GM12878 (cell line): Measurements from ENCODE around the gene SLC39A11. TPM values are rescaled to one million over a fixed set of nuclear protein-coding genes. Genes with fewer than 3 reads are reported as not detected.

Source experiments
- ATAC-seq: fragments of 200-7000 bp; cut with Tn5 transposase; 3 replicates; pipeline ENCODE4 v1.9.1; 2020; ENCODE audit warnings: mild to moderate bottlenecking, moderate library complexity
- BruUV-seq: library from RNA; stranded (reverse); fragments of 400-500 nt; replicated peaks from 2 replicates; lab custom pipeline; 2021; lab: Mats Ljungman, UMichigan
- CTCF ChIA-PET: fragments of 300-600 bp; sonication (Branson Sonifier 250); formaldehyde crosslinking; extraction: SDS; loops from one replicate; lab custom pipeline; 2021; ENCODE audit warnings: inconsistent platforms; lab: Yijun Ruan, JAX
- POLR2A ChIA-PET: fragments of 350-600 bp; formaldehyde crosslinking; extraction: SDS; loops from one replicate; lab custom pipeline; 2021; ENCODE audit warnings: inconsistent platforms; lab: Charles Lee
- RAD21 ChIA-PET: fragments of 300-600 bp; sonication (Branson Sonifier 250); formaldehyde crosslinking; loops from one replicate; lab custom pipeline; 2023; ENCODE audit warnings: antibody characterized with exemption; ENCODE audit not compliant: unreplicated experiment; lab: Charles Lee
- SMC1A ChIA-PET: fragments of 300-600 bp; sonication (Branson Sonifier 250); formaldehyde crosslinking; loops from one replicate; lab custom pipeline; 2023; ENCODE audit not compliant: unreplicated experiment, uncharacterized antibody; lab: Charles Lee
- DNase-seq: peaks from one replicate; pipeline ENCODE4 v3.0.0-alpha.2; 2011; ENCODE audit warnings: low read depth, low spot score
- FAIRE-seq: peaks from 3 replicates; lab custom pipeline; 2011; peaks lifted over from hg19 to GRCh38; lab: Jason Lieb, UNC
- H2AFZ ChIP-seq: 2 replicates; pipeline ENCODE4 v1.6.0; 2011; ENCODE audit warnings: low read depth, low read length, control low read depth; ENCODE audit not compliant: control insufficient read depth
- H3K27ac ChIP-seq: 2 replicates; pipeline ENCODE4 v1.5.1; 2011; ENCODE audit warnings: control low read depth; ENCODE audit not compliant: control insufficient read depth, insufficient read depth
- H3K27me3 ChIP-seq, 2 experiments: replicated peaks in 1 of 2; 2 replicates each; pipeline versions ENCODE4 v1.6.0 to v1.6.1; 2011; ENCODE audit warnings: low read length in 1 of 2; ENCODE audit not compliant: control insufficient read depth in 2 of 2, insufficient read depth in 2 of 2
- H3K36me3 ChIP-seq, 2 experiments: 2 replicates each; pipeline ENCODE4 v1.5.1; 2011; ENCODE audit warnings: low read length in 1 of 2; ENCODE audit not compliant: control insufficient read depth in 2 of 2, insufficient read depth in 2 of 2
- H3K4me1 ChIP-seq: 2 replicates; pipeline ENCODE4 v1.6.1; 2011; ENCODE audit warnings: mild to moderate bottlenecking, low read length, moderate library complexity, mixed read lengths; ENCODE audit not compliant: control insufficient read depth, insufficient read depth
- H3K4me2 ChIP-seq: 2 replicates; pipeline ENCODE4 v1.6.0; 2011; ENCODE audit warnings: control low read depth; ENCODE audit not compliant: control insufficient read depth, insufficient read depth
- H3K4me3 ChIP-seq: fragments of 200-600 bp; sonication (generic); 2 replicates; pipeline ENCODE4 v1.5.1; 2016
- H3K79me2 ChIP-seq: 2 replicates; pipeline ENCODE4 v1.6.0; 2011; ENCODE audit warnings: low read length; ENCODE audit not compliant: control insufficient read depth, insufficient read depth
- H3K9ac ChIP-seq: 2 replicates; pipeline ENCODE4 v1.8.0; 2011; ENCODE audit warnings: low read length, control low read depth, mixed read lengths; ENCODE audit not compliant: control insufficient read depth, insufficient read depth
- H3K9me3 ChIP-seq: replicated peaks from 3 replicates; pipeline ENCODE4 v1.5.1; 2011; ENCODE audit warnings: mild to moderate bottlenecking, low read length; ENCODE audit not compliant: control insufficient read depth, insufficient read depth
- H4K20me1 ChIP-seq: 2 replicates; pipeline ENCODE4 v1.6.0; 2011; ENCODE audit not compliant: control insufficient read depth, insufficient read depth
- ATF2 ChIP-seq: IDR thresholded peaks from 2 replicates; pipeline ENCODE4 v1.6.1; 2012; ENCODE audit warnings: low read length, inconsistent platforms
- ATF7 ChIP-seq: fragments of 450-650 bp; IDR thresholded peaks from 2 replicates; pipeline ENCODE4 v1.6.1; 2016; ENCODE audit warnings: low read depth, mild to moderate bottlenecking
- BRCA1 ChIP-seq: IDR thresholded peaks from 2 replicates; pipeline ENCODE4 v1.6.1; 2011; ENCODE audit warnings: low read depth, low read length, improper control_type of control experiment
- CUX1 ChIP-seq: IDR thresholded peaks from 2 replicates; pipeline ENCODE4 v1.6.1; 2012; ENCODE audit warnings: improper control_type of control experiment, low read depth, low read length; ENCODE audit not compliant: insufficient replicate concordance
- JUNB ChIP-seq: IDR thresholded peaks from 2 replicates; pipeline ENCODE4 v1.6.1; 2016; ENCODE audit warnings: antibody characterized with exemption, mild to moderate bottlenecking
- JUND ChIP-seq: IDR thresholded peaks from 2 replicates; pipeline ENCODE4 v1.6.1; 2012; ENCODE audit warnings: low read depth, mild to moderate bottlenecking, low read length, improper control_type of control experiment, moderate library complexity
- POLR2AphosphoS5 ChIP-seq: IDR thresholded peaks from 2 replicates; pipeline ENCODE4 v1.6.1; 2011; ENCODE audit warnings: mild to moderate bottlenecking, low read length, inconsistent platforms
- RELA ChIP-seq: fragments of 450-650 bp; IDR thresholded peaks from 2 replicates; pipeline ENCODE4 v1.8.0; 2014; ENCODE audit warnings: borderline replicate concordance; ENCODE audit not compliant: partially characterized antibody
- SPI1 ChIP-seq: IDR thresholded peaks from 2 replicates; pipeline ENCODE4 v1.6.1; 2011; ENCODE audit warnings: low read depth, mild to moderate bottlenecking, low read length, moderate library complexity, borderline replicate concordance; ENCODE audit not compliant: insufficient read depth
- SUPT20H ChIP-seq: IDR thresholded peaks from 2 replicates; pipeline ENCODE4 v1.6.1; 2011; ENCODE audit warnings: low read depth, mild to moderate bottlenecking, low read length, moderate library complexity, borderline replicate concordance; ENCODE audit not compliant: control insufficient read depth
- WGBS: methylation state at CpG from one replicate; pipeline ENCODE4 v1.1.6; 2016; ENCODE audit warnings: low lambda C conversion rate; ENCODE audit not compliant: insufficient replicate concordance, insufficient coverage; ENCODE audit errors: missing lambda C conversion rate; 5-methylcytosine and 5-hydroxymethylcytosine counted together
- in situ Hi-C: fragments of 300-500 bp; cut with MboI; formaldehyde crosslinking; loops from 9 replicates; pipeline ENCODE4 v1.14.3; 2018; ENCODE audit warnings: mixed read lengths
- intact Hi-C: fragments of 100-400 bp; cut with micrococcal nuclease; formaldehyde crosslinking; loops from one replicate; pipeline ENCODE4 v1.14.2; 2022; ENCODE audit not compliant: unreplicated experiment
- polyA plus RNA-seq, 11 experiments: library from polyadenylated mRNA; depleted of rRNA in 4 of 11; unstranded in 6 of 11; stranded (reverse) in 5 of 11; fragments of >200 nt; fragmentation: Nextera tagmentation in 4 of 11; fragmentation: Illumina TruSeq in 1 of 11; extraction: Ambion mirVana in 4 of 11; extraction: Trizol in 1 of 11; gene quantifications; 1 replicate in 1 of 11; 2 replicates in 10 of 11; pipeline versions ENCODE4 v1.2.1 to v1.2.3, GENCODE V29; 2011 to 2016; ENCODE audit warnings: inconsistent platforms in 2 of 11, missing spikeins in 2 of 11, low read depth in 1 of 11
- total RNA-seq, 4 experiments: library from RNA; depleted of rRNA in 3 of 4; stranded (reverse); fragments of >200 nt in 3 of 4; fragmentation: Illumina TruSeq in 1 of 4; extraction: Trizol in 1 of 4; gene quantifications; 2 replicates each; pipeline versions ENCODE4 v1.2.1 to v1.2.3, GENCODE V29; 2013 to 2021
- TF ChIP-seq, protein P1 (sequence below), 3 experiments: IDR thresholded peaks in 2 of 3; conservative IDR thresholded peaks in 1 of 3; 2 replicates each; pipeline ENCODE4 v1.5.1; 2011; ENCODE audit warnings: low read depth in 3 of 3, low read length in 3 of 3, mild to moderate bottlenecking in 3 of 3, control low read depth in 2 of 3, moderate library complexity in 2 of 3, inconsistent platforms in 1 of 3, mixed read lengths in 1 of 3; ENCODE audit not compliant: control insufficient read depth in 2 of 3, insufficient read depth in 1 of 3; ENCODE audit errors: extremely low read depth in 1 of 3

SLC39A11 gene
- total and polyA plus RNA-seq, 10 of the 15 experiments (the other 5 are each of a cell fraction or from before 2014, with no cell fraction given): 8.6 to 23.8 (median 14.0) TPM

GRCh38 chr17:72778169-72779151, 314.0 kb downstream of the SLC39A11 start:
- intact Hi-C loops (no loop called here), in situ Hi-C loops (no loop called here)
- TF ChIP-seq POLR2AphosphoS5: no peak
- no peak for TF ChIP-seq SPI1
- no peak for TF ChIP-seq CUX1
- no peak for TF ChIP-seq BRCA1
- TF ChIP-seq, protein P1, sequence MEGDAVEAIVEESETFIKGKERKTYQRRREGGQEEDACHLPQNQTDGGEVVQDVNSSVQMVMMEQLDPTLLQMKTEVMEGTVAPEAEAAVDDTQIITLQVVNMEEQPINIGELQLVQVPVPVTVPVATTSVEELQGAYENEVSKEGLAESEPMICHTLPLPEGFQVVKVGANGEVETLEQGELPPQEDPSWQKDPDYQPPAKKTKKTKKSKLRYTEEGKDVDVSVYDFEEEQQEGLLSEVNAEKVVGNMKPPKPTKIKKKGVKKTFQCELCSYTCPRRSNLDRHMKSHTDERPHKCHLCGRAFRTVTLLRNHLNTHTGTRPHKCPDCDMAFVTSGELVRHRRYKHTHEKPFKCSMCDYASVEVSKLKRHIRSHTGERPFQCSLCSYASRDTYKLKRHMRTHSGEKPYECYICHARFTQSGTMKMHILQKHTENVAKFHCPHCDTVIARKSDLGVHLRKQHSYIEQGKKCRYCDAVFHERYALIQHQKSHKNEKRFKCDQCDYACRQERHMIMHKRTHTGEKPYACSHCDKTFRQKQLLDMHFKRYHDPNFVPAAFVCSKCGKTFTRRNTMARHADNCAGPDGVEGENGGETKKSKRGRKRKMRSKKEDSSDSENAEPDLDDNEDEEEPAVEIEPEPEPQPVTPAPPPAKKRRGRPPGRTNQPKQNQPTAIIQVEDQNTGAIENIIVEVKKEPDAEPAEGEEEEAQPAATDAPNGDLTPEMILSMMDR (IDR thresholded peaks at IDR 0.05 in 2 of 3, conservative IDR thresholded peaks at IDR 0.05 in 1 of 3; ENCODE audit: control insufficient read depth in 2 of 3, extremely low read depth in 1 of 3, insufficient read depth in 1 of 3, low read depth in 3 of 3, low read length in 3 of 3): no peak
- TF ChIP-seq JUNB: no peak
- no peak for TF ChIP-seq JUND
- no peak for TF ChIP-seq RELA
- TF ChIP-seq ATF7: no peak
- no peak for TF ChIP-seq ATF2
- no peak for TF ChIP-seq SUPT20H
- H3K27ac ChIP-seq: no peak overlapping the region
- ATAC-seq (no peak), DNase-seq (no peak), FAIRE-seq (no peak)
- ChIA-PET RAD21 (no interaction called here), POLR2A (interaction anchor here (0.6 kb wide), 1 partner anchor 80 kb away, joined by 3 read pairs; no protein-coding TSS in a partner anchor), CTCF (no interaction called here), SMC1A (no interaction called here)
- no peaks in the 10 kb centered on the region for H3K27me3 ChIP-seq
- H3K36me3 ChIP-seq: no peaks in the 10 kb centered on the region
- H3K79me2 ChIP-seq: no peaks in the 10 kb centered on the region
- no peaks in the 10 kb centered on the region; the same call in 1 of the 2 replicates for H4K20me1 ChIP-seq
- H2AFZ ChIP-seq: no peak overlapping the region
- no peaks in the 10 kb centered on the region for H3K4me1 ChIP-seq
- no TSS peak for BruUV-seq
- H3K9ac ChIP-seq: no peak overlapping the region
- H3K4me2 ChIP-seq: no peak overlapping the region
- no peaks in the 10 kb centered on the region for H3K9me3 ChIP-seq
- no peak overlapping the region for H3K4me3 ChIP-seq
- WGBS: 96% methylated on average over 14 of the region's 14 CpGs
